ENCODE data around the gene MCU. TPM values are rescaled to one million over a fixed set of nuclear protein-coding genes. Genes with fewer than 3 reads are reported as not detected.
"Not testable (repeated sequence)": the region's sequence is repeated elsewhere in the genome, so short reads cannot be mapped to it uniquely, and the experiment has no call there.

The MCU gene
- total RNA-seq, 6 experiments from 2014 or later: 6.2 to 14.6 (median 10.4) TPM

DNA sequence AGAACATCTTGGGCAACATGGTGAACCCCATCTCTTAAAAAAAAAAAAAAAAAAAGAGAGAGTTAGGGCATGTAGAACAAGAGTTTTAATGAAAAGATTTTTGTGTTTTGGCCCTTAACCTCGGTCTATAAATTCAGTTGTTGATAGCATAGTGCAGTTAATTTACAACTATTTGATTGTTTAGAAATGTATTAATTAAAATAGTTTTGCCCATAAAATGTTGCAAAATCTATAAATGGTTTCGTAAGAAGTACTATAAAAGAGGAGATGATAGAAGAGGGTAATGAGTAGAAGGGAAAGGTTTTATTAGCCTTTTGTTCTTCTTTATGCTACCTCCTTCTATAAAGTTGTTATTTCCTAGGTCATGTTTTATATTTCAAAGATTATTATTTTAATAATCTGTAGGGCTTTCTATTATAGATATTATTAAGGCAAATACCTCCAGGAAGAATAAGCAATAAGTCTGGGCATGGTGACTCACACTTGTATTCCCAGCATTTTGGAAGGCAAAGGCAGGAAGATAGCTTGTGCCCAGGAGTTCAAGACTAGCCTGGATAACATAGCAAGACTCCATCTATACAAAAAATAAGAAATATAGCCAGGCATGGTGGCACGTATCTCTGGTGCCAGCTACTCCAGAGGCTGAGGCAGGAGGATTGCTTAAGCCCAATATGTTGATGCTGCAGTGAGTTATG lies 73.3 kb downstream of the MCU start:
- intact Hi-C loops (cut with DNase I): no loop called here
- H3K27ac ChIP-seq: no peak overlapping the region
- DNase-seq: no peak
- no peak overlapping the region for H3K4me3 ChIP-seq
- peaks cover 0 to 6% (median 2%) of the 10 kb centered on the region in 4 donors for H3K9me3 ChIP-seq
- no peak for ATAC-seq
- no peaks in the 10 kb centered on the region for H3K4me1 ChIP-seq
- TF ChIP-seq POLR2A (IDR thresholded peaks at IDR 0.05) (no peak), CTCF (IDR thresholded peaks at IDR 0.05) (no peak)
- H3K27me3 ChIP-seq: no peaks in the 10 kb centered on the region
- WGBS (ENCODE audit: insufficient coverage, low coverage, low lambda C conversion rate, missing lambda C conversion rate): 81% methylated on average over 3 of the region's 3 CpGs
- H3K36me3 ChIP-seq: no peaks in the 10 kb centered on the region

GRCh38 chr10:72771195-72771594 lies 79.3 kb downstream of the MCU start:
- intact Hi-C loops (cut with DNase I); ATAC-seq; H3K27ac ChIP-seq; H3K9me3 ChIP-seq; H3K4me3 ChIP-seq; DNase-seq; H3K4me1 ChIP-seq; H3K36me3 ChIP-seq; H3K27me3 ChIP-seq: not testable (repeated sequence)

- no peak for TF ChIP-seq POLR2A (IDR thresholded peaks at IDR 0.05)
- TF ChIP-seq CTCF (IDR thresholded peaks at IDR 0.05): no peak
- intact Hi-C loops (cut with DNase I): no loop called here
- Histone ChIP-seq H3K27me3 (no peaks in the 10 kb centered on the region), H3K4me1 (no peaks in the 10 kb centered on the region), H3K36me3 (no peaks in the 10 kb centered on the region), H3K4me3 (no peak overlapping the region), H3K9me3 (peaks cover 0 to 6% (median 2%) of the 10 kb centered on the region in 4 donors), H3K27ac (no peak overlapping the region)
- DNase-seq (no peak), ATAC-seq (no peak)
- 100% methylated on average over 1 of the region's 1 CpG for WGBS (ENCODE audit: insufficient coverage, low coverage, low lambda C conversion rate, missing lambda C conversion rate)
These were observed 80.1 kb downstream of the MCU start for GRCh38 chr10:72772031-72772430.

- WGBS (ENCODE audit: insufficient coverage, low coverage, low lambda C conversion rate, missing lambda C conversion rate): 100% methylated on average over 2 of the region's 2 CpGs
- no peaks in the 10 kb centered on the region for H3K36me3 ChIP-seq
- intact Hi-C loops (cut with DNase I): no loop called here
- ATAC-seq (no peak), DNase-seq (no peak)
- no peaks in the 10 kb centered on the region for H3K27me3 ChIP-seq
- no peak overlapping the region for H3K4me3 ChIP-seq
- no peaks in the 10 kb centered on the region for H3K4me1 ChIP-seq
- no peaks in the 10 kb centered on the region for H3K9me3 ChIP-seq
- no peak for TF ChIP-seq POLR2A (IDR thresholded peaks at IDR 0.05)
- no peak for TF ChIP-seq CTCF (IDR thresholded peaks at IDR 0.05)
- H3K27ac ChIP-seq: no peak overlapping the region
These were observed 87.9 kb downstream of the MCU start for GRCh38 chr10:72779874-72780273.

GRCh38 chr10:72782649-72783330 lies 90.8 kb downstream of the MCU start:
- Histone ChIP-seq H3K36me3 (no peaks in the 10 kb centered on the region), H3K27ac (no peak overlapping the region), H3K27me3 (no peaks in the 10 kb centered on the region), H3K4me3 (no peak overlapping the region), H3K9me3 (no peaks in the 10 kb centered on the region), H3K4me1 (no peaks in the 10 kb centered on the region)
- DNase-seq: no peak
- intact Hi-C loops (cut with DNase I): no loop called here
- WGBS (ENCODE audit: insufficient coverage, low coverage, low lambda C conversion rate, missing lambda C conversion rate): 85% methylated on average over 3 of the region's 5 CpGs
- TF ChIP-seq CTCF (IDR thresholded peaks at IDR 0.05): no peak
- TF ChIP-seq POLR2A (IDR thresholded peaks at IDR 0.05): no peak
- no peak for ATAC-seq
